Testis (tissue), 3 donors: ENCODE results near the gene CCDC192. TPM values are rescaled to one million over a fixed set of nuclear protein-coding genes. Genes with fewer than 3 reads are reported as not detected.

ENCODE experiments used
- DNase-seq: peaks from one replicate; pipeline ENCODE4 v3.0.0-alpha.2; 2019
- H3K27ac ChIP-seq, 2 donors: fragments of 200-600 bp; sonication (generic); one replicate each; pipeline ENCODE4 v1.5.1; 2019
- H3K27me3 ChIP-seq: fragments of 200-600 bp; sonication (generic); one replicate; pipeline ENCODE4 v1.5.1; 2019
- H3K36me3 ChIP-seq: fragments of 200-600 bp; sonication (generic); one replicate; pipeline ENCODE4 v1.5.1; 2017; ENCODE audit warnings: low read depth; ENCODE audit errors: missing control alignments
- H3K4me1 ChIP-seq: fragments of 200-600 bp; sonication (generic); one replicate; pipeline ENCODE4 v1.5.1; 2019
- H3K4me3 ChIP-seq, 2 donors: fragments of 200-600 bp; sonication (generic); one replicate each; pipeline ENCODE4 v1.5.1; 2017 to 2019
- H3K9me3 ChIP-seq: fragments of 200-600 bp; sonication (generic); one replicate; pipeline ENCODE4 v1.5.1; 2017
- CTCF ChIP-seq, 3 experiments: fragments of 450-650 bp in 2 of 3; fragments of 200-600 bp in 1 of 3; sonication (generic) in 1 of 3; IDR thresholded peaks; one replicate each; pipeline ENCODE4 v1.5.1; 2016 to 2019; ENCODE audit warnings: antibody characterized with exemption in 3 of 3, mild to moderate bottlenecking in 2 of 3, moderate library complexity in 1 of 3
- POLR2A ChIP-seq: fragments of 450-650 bp; IDR thresholded peaks from one replicate; pipeline ENCODE4 v1.6.1; 2017; ENCODE audit warnings: antibody characterized with exemption, mild to moderate bottlenecking, moderate library complexity
- WGBS, 2 donors: methylation state at CpG; one replicate each; pipeline ENCODE4 v1.1.5; 2018; 5-methylcytosine and 5-hydroxymethylcytosine counted together
- intact Hi-C: fragments of 100-400 bp; cut with DNase I; formaldehyde crosslinking; loops from one replicate; pipeline ENCODE4 v1.15.1; 2023; ENCODE audit warnings: low total_unique reads
- polyA plus RNA-seq: library from polyadenylated mRNA; stranded (reverse); fragments of 350-450 nt; fragmentation: Illumina TruSeq; extraction: RNeasy Lipid Tissue Mini Kit (QIAGEN cat#74804); gene quantifications from one replicate; pipeline ENCODE4 v1.2.3, GENCODE V29; 2014; ENCODE audit warnings: low read depth, low replicate concordance; ENCODE audit not compliant: insufficient read depth
- total RNA-seq, 2 donors: library from RNA; depleted of rRNA; stranded (reverse); fragments of >200 nt; gene quantifications; one replicate each; pipeline ENCODE4 v1.2.3, GENCODE V29; 2016

CCDC192 gene
- total and polyA plus RNA-seq, 3 donors from 2014 or later, result 7.8 to 22.6 (median 12.9) TPM

- DNase-seq, result no peak
- Histone ChIP-seq H3K4me1 (no peaks in the 10 kb centered on the region), H3K9me3 (no peaks in the 10 kb centered on the region), H3K4me3 (no peak overlapping the region), H3K27me3 (no peaks in the 10 kb centered on the region), H3K27ac (no peak overlapping the region), H3K36me3 (no peaks in the 10 kb centered on the region)
- 75 to 79% methylated on average over 2 of the region's 2 CpGs for WGBS, 2 donors
- intact Hi-C loops, result no loop called here
- TF ChIP-seq POLR2A (no peak), CTCF (IDR thresholded peaks at IDR 0.05) (no peak)
Observed at GRCh38 chr5:127849408-127849807, 146.2 kb downstream of the CCDC192 start.

DNA sequence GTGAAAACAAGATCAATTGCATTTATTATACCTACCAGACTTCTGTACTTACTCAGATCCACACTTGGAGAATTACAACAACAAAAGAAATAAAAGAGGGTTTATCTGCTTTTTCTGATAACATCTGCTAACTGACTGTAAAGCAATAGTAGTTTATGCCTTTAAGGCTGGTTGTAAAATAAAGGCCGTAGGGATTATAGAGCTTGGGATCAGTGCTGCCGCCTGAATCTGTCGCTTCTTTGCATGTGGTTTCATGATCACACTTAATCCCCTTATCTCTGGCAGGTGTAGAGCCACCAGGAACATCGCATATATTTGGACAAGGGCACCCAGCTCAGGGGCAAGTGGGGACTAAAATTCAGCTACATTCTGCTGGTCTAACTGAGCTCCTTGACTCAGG lies 146.7 kb downstream of the CCDC192 start:
- intact Hi-C loops, result no loop called here
- TF ChIP-seq CTCF (IDR thresholded peaks at IDR 0.05) (no peak), POLR2A (no peak)
- no peak overlapping the region for H3K4me3 ChIP-seq
- no peaks in the 10 kb centered on the region for H3K9me3 ChIP-seq
- no peak for DNase-seq
- H3K36me3 ChIP-seq, result no peaks in the 10 kb centered on the region
- H3K27me3 ChIP-seq, result no peaks in the 10 kb centered on the region
- H3K27ac ChIP-seq, result no peak overlapping the region
- no peaks in the 10 kb centered on the region for H3K4me1 ChIP-seq
- WGBS, 2 donors, result 87 to 90% methylated on average over 4 of the region's 4 CpGs

DNA sequence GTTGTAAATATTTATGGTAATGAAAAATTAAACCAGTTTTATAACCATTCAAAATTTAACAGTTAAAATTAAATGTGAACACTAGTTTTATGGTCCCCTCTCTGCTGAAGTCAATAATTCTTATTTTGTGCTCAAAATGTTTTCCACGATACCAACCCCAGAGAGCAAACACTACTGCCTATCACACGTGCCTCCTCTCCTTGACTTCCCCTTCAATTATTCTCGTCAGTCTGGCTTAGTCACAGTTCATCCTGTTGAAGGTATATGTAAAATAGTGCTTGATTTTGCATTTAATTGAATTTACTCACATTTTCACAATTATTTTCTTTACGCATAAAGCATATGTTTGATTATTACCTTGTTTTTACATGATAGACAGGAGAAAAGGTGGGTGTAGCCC lies 148.8 kb downstream of the CCDC192 start:
- intact Hi-C loops, result no loop called here
- Histone ChIP-seq H3K27me3 (no peaks in the 10 kb centered on the region), H3K9me3 (no peaks in the 10 kb centered on the region), H3K4me1 (no peaks in the 10 kb centered on the region), H3K27ac (no peak overlapping the region), H3K4me3 (no peak overlapping the region), H3K36me3 (no peaks in the 10 kb centered on the region)
- 88 to 91% methylated on average over 4 of the region's 4 CpGs for WGBS, 2 donors
- no peak for DNase-seq
- TF ChIP-seq CTCF (IDR thresholded peaks at IDR 0.05) (no peak), POLR2A (no peak)

- no peaks in the 10 kb centered on the region for H3K4me1 ChIP-seq
- no peak overlapping the region for H3K27ac ChIP-seq
- H3K4me3 ChIP-seq, result no peak overlapping the region
- WGBS, 2 donors, result 95 to 100% methylated on average over 2 of the region's 2 CpGs
- no peak for DNase-seq
- H3K36me3 ChIP-seq, result no peaks in the 10 kb centered on the region
- H3K27me3 ChIP-seq, result no peaks in the 10 kb centered on the region
- H3K9me3 ChIP-seq, result no peaks in the 10 kb centered on the region
- intact Hi-C loops, result no loop called here
- TF ChIP-seq POLR2A (no peak), CTCF (IDR thresholded peaks at IDR 0.05) (no peak)
Observed at GRCh38 chr5:127854520-127854919, 151.3 kb downstream of the CCDC192 start.

GRCh38 chr5:127856292-127856691 lies 153.1 kb downstream of the CCDC192 start:
- no peak for TF ChIP-seq POLR2A
- no peak for TF ChIP-seq CTCF (IDR thresholded peaks at IDR 0.05)
- no peaks in the 10 kb centered on the region for H3K4me1 ChIP-seq
- no peak overlapping the region for H3K4me3 ChIP-seq
- no peaks in the 10 kb centered on the region for H3K36me3 ChIP-seq
- no peak overlapping the region for H3K27ac ChIP-seq
- H3K27me3 ChIP-seq, result no peaks in the 10 kb centered on the region
- DNase-seq, result no peak
- intact Hi-C loops, result no loop called here
- no peaks in the 10 kb centered on the region for H3K9me3 ChIP-seq
